ENCODE data around the gene STK32B.

GRCh38 chr4:5010984-5011383 lies 40.3 kb upstream of the STK32B start:
- TF ChIP-seq, protein P1, sequence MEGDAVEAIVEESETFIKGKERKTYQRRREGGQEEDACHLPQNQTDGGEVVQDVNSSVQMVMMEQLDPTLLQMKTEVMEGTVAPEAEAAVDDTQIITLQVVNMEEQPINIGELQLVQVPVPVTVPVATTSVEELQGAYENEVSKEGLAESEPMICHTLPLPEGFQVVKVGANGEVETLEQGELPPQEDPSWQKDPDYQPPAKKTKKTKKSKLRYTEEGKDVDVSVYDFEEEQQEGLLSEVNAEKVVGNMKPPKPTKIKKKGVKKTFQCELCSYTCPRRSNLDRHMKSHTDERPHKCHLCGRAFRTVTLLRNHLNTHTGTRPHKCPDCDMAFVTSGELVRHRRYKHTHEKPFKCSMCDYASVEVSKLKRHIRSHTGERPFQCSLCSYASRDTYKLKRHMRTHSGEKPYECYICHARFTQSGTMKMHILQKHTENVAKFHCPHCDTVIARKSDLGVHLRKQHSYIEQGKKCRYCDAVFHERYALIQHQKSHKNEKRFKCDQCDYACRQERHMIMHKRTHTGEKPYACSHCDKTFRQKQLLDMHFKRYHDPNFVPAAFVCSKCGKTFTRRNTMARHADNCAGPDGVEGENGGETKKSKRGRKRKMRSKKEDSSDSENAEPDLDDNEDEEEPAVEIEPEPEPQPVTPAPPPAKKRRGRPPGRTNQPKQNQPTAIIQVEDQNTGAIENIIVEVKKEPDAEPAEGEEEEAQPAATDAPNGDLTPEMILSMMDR (IDR thresholded peaks at IDR 0.05): no peak
- no peak for TF ChIP-seq EP300 (IDR thresholded peaks at IDR 0.05; ENCODE audit: borderline replicate concordance in 1 of 2, low read depth in 1 of 2, low read length in 1 of 2)
- no peak for TF ChIP-seq ZBTB33 (IDR thresholded peaks at IDR 0.05; ENCODE audit: borderline replicate concordance, low read depth)
- TF ChIP-seq, protein P2, sequence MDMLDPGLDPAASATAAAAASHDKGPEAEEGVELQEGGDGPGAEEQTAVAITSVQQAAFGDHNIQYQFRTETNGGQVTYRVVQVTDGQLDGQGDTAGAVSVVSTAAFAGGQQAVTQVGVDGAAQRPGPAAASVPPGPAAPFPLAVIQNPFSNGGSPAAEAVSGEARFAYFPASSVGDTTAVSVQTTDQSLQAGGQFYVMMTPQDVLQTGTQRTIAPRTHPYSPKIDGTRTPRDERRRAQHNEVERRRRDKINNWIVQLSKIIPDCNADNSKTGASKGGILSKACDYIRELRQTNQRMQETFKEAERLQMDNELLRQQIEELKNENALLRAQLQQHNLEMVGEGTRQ (IDR thresholded peaks at IDR 0.05; ENCODE audit: borderline replicate concordance, low read depth, low read length): no peak
- no peak for TF ChIP-seq REST (IDR thresholded peaks at IDR 0.05; ENCODE audit: low read depth, low read length)
- no peak for TF ChIP-seq ELF1 (IDR thresholded peaks at IDR 0.05)
- no peak for TF ChIP-seq YY1 (IDR thresholded peaks at IDR 0.05; ENCODE audit: low read depth)
- no peak for TF ChIP-seq POLR2AphosphoS5 (IDR thresholded peaks at IDR 0.05; ENCODE audit: low read depth, low read length)
- TF ChIP-seq TAF1 (IDR thresholded peaks at IDR 0.05; ENCODE audit: borderline replicate concordance, low read depth, low read length): no peak
- no peak for TF ChIP-seq FOSL2 (IDR thresholded peaks at IDR 0.05; ENCODE audit: borderline replicate concordance, low read depth)
- TF ChIP-seq SIN3A (IDR thresholded peaks at IDR 0.05; ENCODE audit: borderline replicate concordance, low read depth, low read length): no peak
- TF ChIP-seq, protein P3, sequence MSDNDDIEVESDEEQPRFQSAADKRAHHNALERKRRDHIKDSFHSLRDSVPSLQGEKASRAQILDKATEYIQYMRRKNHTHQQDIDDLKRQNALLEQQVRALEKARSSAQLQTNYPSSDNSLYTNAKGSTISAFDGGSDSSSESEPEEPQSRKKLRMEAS (IDR thresholded peaks at IDR 0.05; ENCODE audit: low read depth): no peak
- TF ChIP-seq GABPA (IDR thresholded peaks at IDR 0.05; ENCODE audit: low read depth): no peak

Data from SK-N-SH (cell line).